ENCODE results near the gene PIGC.
A peak's percentile ranks its signal among the peaks of the same experiment; 100 is the strongest.

PIGC gene

GRCh38 chr1:172402878-172403569 lies 40.8 kb downstream of the PIGC start:
- TF ChIP-seq, protein P1, sequence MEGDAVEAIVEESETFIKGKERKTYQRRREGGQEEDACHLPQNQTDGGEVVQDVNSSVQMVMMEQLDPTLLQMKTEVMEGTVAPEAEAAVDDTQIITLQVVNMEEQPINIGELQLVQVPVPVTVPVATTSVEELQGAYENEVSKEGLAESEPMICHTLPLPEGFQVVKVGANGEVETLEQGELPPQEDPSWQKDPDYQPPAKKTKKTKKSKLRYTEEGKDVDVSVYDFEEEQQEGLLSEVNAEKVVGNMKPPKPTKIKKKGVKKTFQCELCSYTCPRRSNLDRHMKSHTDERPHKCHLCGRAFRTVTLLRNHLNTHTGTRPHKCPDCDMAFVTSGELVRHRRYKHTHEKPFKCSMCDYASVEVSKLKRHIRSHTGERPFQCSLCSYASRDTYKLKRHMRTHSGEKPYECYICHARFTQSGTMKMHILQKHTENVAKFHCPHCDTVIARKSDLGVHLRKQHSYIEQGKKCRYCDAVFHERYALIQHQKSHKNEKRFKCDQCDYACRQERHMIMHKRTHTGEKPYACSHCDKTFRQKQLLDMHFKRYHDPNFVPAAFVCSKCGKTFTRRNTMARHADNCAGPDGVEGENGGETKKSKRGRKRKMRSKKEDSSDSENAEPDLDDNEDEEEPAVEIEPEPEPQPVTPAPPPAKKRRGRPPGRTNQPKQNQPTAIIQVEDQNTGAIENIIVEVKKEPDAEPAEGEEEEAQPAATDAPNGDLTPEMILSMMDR (IDR thresholded peaks at IDR 0.05; ENCODE audit: insufficient read depth, low read depth, low read length, missing control alignments): no peak
- no peak for DNase-seq (ENCODE audit: low read depth)
- H3K4me3 ChIP-seq (ENCODE audit: low read depth, low read length): no peak overlapping the region

DNA sequence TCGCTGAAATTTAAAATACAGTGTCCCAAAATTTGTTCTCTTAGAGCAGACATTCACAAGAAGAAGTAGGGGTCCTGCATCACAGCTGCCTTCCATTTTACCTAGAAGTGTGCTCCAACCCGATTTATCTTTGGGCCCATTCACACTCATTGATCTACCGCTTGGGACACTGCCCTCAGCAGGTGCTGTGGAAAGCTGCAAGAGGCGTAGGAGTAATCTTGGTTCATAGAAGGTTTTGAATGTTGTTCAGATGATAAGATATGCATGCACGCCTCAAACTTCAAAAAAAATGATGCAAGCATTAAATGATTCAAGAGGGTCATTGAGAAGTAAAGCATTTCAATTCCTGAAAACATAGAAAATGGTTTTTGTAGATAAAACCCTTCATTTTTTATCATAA lies 42.0 kb downstream of the PIGC start:
- no peak for DNase-seq (ENCODE audit: low read depth)
- TF ChIP-seq, protein P1 (IDR thresholded peaks at IDR 0.05; ENCODE audit: insufficient read depth, low read depth, low read length, missing control alignments): no peak
- no peak overlapping the region for H3K4me3 ChIP-seq (ENCODE audit: low read depth, low read length)

GRCh38 chr1:172401477-172401876 lies 42.4 kb downstream of the PIGC start:
- TF ChIP-seq, protein P1 (IDR thresholded peaks at IDR 0.05; ENCODE audit: insufficient read depth, low read depth, low read length, missing control alignments): no peak
- no peak for DNase-seq (ENCODE audit: low read depth)
- H3K4me3 ChIP-seq (ENCODE audit: low read depth, low read length): no peak overlapping the region

DNA sequence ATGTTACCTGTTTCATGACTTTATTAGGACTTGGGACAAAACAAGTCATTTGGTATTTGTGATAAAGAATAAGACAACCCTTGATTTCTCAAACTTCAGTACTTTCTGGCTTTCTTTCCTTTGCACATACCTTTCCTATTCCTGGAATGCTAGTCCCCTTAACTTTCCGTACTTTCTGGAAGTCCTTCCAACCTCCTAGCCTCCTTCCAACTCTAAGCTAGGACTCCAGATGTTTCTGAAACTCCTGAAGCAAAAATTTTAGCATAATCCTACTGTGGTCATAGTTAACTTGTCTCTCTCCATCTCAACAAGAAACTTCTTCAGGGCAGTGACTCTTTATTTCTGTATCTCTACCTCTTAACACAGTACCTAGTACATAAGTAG lies 43.2 kb downstream of the PIGC start:
- no peak overlapping the region for H3K4me3 ChIP-seq (ENCODE audit: low read depth, low read length)
- TF ChIP-seq, protein P1 (IDR thresholded peaks at IDR 0.05; ENCODE audit: insufficient read depth, low read depth, low read length, missing control alignments): no peak
- DNase-seq (ENCODE audit: low read depth): no peak

GRCh38 chr1:172399756-172400721 lies 43.8 kb downstream of the PIGC start:
- TF ChIP-seq, protein P1 (IDR thresholded peaks at IDR 0.05; ENCODE audit: insufficient read depth, low read depth, low read length, missing control alignments): no peak
- DNase-seq (ENCODE audit: low read depth): no peak
- no peak overlapping the region for H3K4me3 ChIP-seq (ENCODE audit: low read depth, low read length)

DNA sequence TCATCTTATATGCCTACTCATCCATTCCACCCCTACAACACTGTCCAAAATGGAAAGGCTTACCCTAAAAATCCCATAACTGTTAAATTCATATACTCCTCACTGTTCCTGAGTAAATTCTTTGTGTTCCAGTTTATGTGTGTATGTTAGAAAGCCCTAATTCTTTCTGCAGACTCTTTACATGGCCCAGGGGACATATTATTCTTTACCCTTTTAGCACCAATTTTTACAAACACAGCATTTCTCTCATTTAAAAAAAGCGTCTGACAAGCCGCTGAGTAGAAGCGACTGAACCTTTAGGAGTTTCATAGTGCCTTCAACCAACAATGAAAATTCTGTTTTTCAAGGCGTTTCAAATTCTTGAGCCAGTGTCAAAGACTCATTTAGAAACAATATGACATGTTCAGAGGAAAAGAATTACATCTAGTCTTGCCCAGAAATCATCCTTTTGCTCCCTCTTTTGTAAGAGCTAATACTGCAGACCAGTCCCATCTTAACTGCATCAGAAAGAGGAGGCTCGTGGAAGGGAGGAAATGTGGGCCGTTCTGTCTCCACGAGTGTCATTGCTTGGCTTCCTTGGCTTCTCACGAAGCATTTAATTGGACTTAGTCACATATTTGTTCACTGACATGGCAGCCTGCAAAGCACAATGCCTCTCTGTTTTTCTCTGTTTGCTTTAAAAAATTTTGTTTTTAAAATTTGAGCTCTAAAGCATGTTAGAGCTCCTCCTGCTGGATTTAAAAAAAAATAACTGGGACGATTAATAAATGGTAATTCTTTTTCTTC lies 44.7 kb downstream of the PIGC start:
- TF ChIP-seq, protein P1 (IDR thresholded peaks at IDR 0.05; ENCODE audit: insufficient read depth, low read depth, low read length, missing control alignments): peak; percentile 28
- DNase-seq (ENCODE audit: low read depth): peak; percentile 82
- H3K4me3 ChIP-seq (ENCODE audit: low read depth, low read length): peak overlapping the region; percentile 19

All from GM12865 (cell line).